Tongue (tissue), 2 donors: ENCODE results near the gene ATP8B1. TPM values are rescaled to one million over a fixed set of nuclear protein-coding genes. Genes with fewer than 3 reads are reported as not detected.

Experiments used
- DNase-seq: peaks from one replicate; pipeline ENCODE4 v3.0.0-alpha.2; 2015
- total RNA-seq: library from RNA; depleted of rRNA; stranded (reverse); fragments of >200 nt; gene quantifications from one replicate; pipeline ENCODE4 v1.2.3, GENCODE V29; 2014

ATP8B1 gene
- total RNA-seq, 1 donor from 2014 or later, result 16.6 TPM

DNA sequence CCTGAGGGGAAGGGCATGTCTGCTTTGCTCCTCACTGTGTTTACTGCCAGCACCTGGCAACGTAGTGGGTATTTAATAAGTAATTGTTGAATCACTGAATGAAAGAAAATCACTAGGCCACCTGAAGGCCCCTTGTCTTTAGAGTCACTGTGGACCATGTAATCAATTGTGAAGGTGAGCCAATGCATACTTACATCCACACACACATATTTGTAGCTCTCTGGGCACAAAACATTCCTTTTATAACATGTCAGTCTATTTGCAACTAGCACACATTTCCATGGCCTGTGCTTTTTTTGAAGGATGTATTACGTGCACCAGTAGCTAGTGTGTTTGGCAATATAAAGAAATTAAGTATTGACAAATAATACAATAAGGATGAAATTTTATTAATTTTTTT is 11.2 kb downstream of the ATP8B1 start:
- no peak for DNase-seq

DNA sequence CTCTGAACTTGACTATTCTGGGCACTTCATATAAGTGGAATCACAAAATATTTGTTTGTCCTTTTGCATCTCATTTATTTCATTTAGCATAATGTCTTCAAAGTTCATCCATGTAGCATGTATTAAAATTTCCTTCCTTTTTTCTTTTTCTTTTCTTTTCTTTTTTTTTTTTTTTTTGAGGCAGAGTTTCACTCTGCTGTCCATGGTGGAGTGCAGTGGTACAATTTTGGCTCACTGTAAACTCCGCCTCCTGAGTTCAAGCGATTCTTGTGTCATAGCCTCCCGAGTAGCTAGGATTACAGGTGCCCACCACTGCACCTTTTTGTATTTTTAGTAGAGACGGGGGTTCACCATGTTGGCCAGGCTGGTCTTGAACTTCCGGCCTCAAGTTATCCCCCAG is 11.9 kb downstream of the ATP8B1 start:
- no peak for DNase-seq

DNA sequence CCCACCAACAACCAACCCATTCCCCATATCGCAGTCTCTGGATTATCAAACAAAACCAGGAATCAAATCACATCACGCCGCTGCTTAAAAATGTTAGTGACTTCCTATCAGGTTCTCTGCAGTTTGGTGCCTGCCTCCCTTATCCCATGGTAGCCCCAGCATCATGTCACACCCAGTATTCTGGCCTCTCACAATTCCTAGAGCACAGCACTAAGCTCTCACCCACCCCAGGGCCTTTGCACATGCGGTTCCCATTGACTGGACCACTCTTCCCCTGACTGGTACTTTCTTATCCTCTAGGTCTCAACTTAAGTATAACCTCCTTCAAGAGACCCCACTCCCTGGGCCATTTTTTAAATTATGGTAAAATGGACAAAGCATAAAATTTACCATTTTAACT is 12.8 kb downstream of the ATP8B1 start:
- no peak for DNase-seq

DNA sequence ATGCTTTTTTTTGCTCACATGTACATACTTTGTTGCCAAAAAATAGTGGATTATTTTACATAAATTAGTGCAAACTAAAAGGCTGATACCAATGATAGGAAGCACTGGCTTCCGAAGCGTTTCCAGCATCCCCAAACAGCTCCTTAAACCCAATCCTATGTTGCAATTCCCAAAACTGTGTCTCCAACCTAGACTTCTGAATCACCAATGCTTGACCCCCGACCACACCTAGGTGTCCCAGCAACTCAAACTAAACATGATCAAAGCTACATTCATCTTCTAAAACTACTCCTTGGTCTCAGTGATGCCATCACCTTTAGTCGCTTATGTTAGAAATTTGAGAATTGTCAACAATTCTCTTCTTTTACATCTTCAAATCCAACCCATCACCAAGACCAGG is 13.4 kb downstream of the ATP8B1 start:
- no peak for DNase-seq

DNA sequence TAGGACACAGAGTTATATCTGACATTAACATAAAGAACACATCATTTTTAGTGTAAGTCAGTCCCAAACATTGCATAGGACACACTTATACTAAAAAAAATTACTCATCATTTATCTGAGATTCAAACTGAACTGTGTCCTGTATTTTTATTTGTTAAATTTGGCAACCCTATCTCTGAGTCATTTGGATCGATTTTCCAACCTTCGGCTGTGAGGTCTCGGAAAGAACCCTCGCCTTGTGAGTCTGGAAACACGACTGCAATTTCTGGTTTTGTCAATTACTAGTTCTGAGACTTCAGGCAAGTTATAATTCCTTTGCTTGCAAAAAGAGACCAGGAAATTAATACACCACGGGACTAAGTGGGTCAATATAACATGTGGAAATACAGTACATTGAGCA is 14.0 kb downstream of the ATP8B1 start:
- peak; percentile 30 for DNase-seq

DNA sequence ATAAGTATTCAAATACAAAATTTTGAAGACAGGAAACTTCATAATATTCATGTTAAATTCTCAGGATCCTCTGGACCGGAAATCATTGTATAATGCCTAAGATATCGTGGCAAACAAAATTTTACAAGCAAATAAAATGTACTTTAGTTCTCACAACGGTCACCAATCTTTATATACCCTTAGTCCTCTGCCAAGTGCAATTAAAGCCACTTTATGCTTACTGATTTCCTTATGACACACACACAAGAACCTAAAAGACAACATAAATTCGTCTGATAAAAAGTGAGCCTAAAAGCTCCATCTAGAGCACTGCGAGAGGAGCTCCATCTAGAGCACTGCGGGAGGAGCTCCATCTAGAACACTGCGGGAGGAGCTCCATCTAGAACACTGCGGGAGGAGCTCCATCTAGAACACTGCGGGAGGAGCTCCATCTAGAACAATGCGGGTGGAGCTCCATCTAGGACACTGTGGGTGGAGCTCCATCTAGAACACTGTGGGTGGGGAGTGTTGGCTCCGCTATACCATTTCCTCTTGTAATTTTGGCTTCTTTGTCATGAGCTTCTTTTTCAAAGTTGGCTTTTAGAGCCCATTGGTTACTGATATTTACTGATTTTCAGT is 15.9 kb downstream of the ATP8B1 start:
- DNase-seq, result no peak

DNA sequence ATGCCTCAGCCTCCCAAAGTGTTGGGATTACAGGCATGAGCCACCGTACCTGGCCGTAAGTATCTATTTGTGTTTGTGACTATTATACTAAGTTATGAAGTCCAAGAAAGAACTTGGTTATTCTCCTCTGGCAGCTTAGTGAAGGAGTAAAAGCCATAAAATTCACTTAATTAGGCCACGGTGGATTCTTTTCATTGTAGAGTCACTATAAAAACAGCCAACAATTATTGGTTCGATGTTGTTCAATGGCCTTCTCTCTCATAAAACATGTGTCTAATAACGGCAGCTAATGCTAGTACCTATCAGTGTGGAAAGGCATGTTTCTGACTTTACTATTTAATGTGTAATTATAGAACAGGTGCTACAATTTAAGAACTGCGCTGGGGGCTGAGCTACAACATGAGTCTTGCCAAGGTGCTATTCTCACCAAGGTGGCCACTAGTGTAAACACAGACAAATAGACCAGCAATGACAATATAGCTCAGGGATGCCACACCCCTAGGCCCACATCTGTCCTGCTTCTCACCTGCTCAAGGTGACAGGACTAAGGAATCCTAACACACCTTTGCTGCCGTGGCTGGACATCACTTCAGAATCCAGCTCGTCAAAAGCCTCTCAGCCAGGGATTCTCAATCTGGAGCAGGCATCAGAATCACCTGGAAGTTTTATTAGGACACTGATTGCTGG is 17.2 kb downstream of the ATP8B1 start:
- DNase-seq, result no peak

DNA sequence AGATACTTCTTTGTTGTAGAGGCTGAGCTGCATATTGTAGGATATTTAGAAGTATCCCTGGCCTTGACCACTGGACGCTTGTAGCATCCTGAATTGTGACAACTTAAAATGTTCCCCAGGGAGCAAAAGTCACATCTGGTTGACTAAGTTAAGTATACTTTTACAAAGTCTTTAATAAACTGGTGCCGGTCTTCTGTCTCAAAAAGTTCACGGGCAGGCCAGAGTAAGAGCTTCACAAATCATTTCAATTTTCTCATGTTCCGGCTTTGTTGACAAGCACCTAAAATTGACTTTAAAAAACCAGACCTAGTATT is 18.4 kb downstream of the ATP8B1 start:
- DNase-seq, result no peak

DNA sequence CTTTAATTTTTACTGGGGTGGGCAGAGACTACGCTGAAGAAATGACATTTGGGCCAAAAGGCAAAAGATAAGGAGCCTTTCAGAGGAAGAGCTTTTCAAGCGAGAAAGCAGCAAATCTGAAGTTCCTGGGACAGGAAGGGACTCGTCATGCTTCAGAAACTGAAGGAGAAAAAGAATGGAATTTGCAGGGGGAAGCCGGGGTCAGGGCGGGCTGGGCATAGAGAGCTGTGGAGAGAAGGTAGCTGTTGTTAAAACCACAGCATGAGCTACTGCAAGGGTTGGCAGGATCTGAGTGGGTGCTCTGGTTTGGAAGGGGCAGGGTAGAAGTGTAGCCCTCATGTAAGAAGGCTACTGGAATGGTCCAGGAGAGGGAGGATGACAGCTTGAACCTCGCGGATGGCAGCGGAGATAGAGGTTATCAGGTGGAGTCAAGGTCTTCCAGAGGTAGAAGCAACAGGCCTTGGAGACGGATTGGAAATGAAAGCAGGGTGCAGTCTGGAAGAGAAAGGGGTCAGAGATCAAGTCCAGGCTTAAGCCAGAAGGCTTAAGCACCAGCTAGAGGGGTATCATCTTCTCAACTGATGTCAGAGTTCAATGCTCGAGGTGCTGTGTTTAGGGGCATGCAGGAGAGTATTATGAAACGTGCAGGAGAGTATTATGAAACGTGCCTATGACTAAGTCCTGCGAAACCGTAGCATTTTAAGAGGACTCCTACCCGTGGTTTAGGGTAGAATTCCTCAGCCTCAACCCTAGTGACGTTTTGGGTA is 18.9 kb downstream of the ATP8B1 start:
- no peak for DNase-seq

DNA sequence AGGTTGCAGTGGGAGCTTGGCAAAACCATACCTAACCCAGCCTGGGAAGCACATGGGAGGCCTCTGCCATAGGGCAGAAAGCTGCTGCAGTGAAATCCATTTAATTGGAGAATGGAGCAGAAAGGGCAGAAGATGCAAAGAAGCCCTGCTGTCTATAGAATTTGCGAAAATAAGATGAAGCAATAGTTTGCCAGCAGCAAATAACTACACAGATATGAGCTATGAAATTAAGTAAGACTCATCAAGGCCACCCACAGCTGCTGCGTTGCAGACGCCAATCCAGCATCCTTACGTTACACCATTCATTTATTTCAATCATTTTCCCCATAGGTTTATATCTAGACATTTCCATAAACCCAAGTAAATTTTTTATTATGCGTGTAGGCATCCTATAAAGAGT is 21.1 kb downstream of the ATP8B1 start:
- no peak for DNase-seq

DNA sequence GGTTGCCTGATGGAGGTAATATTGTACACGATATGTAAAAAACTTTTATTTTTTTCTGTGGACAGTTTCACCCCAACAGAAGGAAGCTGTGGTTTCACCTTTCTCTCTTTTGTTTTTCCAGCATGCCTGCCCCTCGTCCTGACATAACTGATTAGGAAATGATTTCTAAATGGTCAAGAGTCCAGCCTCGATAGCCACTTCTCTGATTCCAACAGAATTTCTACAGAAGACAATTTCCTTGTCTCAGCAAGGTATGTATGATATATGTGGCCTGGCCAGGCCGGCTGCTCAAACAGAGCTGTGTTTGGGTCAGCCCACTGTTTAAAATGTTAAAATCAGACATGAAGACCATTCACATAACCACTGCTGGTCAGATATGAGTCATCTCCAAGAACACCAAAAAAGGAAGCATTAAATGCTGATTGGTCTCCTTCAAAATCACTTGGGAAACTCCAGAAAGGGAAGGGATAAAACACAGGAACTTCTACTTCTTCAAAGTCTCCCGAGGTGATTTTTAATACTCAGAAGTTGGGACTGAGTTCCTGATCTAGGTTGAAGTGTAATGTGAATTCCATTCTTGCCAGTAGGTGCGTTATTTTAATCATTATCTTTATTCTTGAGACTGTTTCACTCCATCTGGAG is 22.3 kb downstream of the ATP8B1 start:
- DNase-seq, result peak; percentile 28

DNA sequence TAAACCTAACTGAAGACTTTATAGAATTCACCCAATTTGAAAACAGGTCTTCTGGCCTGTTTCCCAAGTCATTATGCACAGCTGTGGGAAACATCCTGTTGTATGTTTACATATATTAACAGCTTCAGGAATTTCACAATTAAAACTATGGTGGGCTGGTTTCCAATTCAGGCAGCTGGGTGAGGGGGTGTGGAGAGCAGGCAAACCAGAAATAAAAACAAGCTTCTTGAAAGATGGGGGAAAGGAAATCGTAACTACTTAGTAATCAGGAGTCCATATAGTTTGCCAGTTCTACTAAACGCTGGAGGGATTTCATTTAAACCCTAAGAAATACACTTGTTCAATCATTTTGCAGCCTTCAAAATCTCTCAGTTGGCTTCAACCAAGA is 22.8 kb downstream of the ATP8B1 start:
- DNase-seq, result peak; percentile 75

DNA sequence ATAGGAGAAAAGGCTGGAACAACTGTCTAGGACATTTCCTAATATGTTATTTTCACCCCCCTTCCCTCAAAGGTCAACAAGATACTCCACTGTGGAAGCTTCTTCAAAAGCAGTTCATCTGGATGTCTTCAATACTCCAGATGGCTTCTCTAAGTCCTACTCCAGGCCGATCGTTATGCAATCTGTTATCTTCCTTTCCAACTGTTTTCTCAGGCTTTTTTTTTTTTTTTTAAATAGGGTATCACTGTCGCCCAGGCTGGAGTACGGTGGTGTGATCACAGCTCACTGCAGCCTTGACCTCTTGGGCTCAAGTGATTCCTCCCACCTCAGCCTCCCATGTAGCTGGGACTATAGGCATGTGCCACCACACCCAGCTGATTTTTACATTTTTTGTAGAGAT is 26.3 kb downstream of the ATP8B1 start:
- DNase-seq, result no peak

DNA sequence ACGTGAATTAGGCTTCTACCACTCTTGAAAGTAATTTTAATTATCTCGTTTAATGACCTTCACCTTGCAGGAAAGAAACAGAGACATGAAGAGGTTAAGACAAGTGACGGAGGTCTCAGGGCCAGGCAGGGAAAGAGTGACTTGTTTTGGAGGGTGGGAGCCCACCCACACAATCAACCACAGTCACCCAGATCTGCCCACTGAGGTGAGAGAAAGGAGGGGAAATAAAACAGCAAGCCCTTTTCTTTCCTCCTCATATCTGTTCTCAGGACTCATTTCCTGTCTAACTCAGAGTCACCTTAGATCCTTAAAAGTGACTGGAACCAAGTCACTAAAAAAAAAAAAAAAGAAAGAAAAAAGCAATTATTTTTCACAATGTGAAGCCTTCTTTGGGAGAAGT is 26.8 kb downstream of the ATP8B1 start:
- DNase-seq, result no peak

DNA sequence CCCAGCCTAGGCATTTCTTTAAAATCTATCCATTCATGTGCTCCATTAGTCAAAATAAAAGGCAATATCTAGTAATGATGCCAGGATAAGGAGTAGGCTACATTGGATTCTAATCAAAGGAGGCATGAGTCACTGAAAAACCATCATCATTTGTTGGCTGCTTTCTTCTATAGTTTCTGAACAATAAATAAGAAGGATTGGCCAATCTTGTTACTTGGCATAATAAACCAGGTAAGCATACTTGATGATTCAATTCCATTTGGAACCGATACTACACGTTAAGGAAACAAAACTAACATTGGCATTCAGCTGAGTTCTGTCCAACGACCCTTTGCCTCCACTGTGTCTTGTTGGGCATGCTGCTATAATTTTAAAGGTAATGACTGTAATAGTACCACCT is 27.2 kb downstream of the ATP8B1 start:
- no peak for DNase-seq

DNA sequence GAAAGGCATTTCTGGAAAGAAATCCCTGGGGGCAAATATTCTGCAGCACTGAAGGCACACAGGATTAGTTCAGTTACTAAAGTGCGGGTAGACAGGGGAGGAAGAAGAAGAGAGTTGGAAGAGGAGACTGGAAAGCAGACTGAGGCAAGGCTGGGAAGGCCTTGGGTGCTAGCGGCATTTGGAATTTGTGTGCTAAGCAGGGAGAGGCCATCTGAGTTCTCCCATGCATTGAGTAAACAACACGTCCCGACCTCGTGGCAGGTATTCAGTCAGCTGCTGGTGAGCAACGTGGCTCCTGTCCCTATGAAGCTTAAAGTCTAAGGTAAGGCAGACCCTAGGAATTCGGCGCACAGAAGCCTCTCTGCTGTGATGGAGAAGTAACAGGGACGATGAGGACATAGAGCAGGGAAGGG is 30.7 kb downstream of the ATP8B1 start:
- no peak for DNase-seq

DNA sequence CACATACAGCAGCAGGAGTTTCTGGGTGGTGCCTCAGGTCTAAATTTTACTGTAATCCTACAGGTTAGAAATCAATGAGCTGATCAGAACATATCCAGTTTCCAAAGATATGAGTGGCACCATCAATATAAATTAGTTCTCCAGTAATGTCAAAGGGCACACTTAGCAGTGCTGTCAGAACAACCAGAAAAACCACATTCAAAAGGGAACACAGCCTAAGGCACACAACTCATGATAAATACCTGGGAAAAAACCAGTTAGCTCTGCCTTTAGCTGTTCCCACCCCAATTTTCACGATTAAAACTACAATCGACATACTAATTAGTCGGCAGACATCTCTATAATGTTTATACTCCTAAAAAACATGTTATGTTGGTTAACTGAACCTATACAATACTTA is 31.5 kb downstream of the ATP8B1 start:
- DNase-seq, result no peak

DNA sequence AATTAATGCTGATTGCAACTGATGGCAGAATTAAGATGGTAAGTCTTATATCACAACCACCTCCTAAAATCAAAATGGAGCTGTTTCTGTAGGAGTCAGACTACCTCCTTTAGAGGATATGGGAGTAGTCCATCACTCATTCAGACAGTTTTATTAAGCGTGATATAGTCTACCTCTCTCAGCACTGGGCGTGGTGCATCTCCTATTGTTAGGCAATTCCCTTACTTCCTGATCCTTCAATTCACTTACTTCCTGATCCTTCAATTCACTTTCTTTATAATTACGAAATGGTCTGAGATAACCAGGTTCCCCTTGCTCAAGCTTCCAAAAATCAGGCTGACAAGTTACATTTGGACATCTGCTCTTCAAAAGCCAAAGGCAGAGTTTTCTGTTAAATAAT is 31.9 kb downstream of the ATP8B1 start:
- no peak for DNase-seq

DNA sequence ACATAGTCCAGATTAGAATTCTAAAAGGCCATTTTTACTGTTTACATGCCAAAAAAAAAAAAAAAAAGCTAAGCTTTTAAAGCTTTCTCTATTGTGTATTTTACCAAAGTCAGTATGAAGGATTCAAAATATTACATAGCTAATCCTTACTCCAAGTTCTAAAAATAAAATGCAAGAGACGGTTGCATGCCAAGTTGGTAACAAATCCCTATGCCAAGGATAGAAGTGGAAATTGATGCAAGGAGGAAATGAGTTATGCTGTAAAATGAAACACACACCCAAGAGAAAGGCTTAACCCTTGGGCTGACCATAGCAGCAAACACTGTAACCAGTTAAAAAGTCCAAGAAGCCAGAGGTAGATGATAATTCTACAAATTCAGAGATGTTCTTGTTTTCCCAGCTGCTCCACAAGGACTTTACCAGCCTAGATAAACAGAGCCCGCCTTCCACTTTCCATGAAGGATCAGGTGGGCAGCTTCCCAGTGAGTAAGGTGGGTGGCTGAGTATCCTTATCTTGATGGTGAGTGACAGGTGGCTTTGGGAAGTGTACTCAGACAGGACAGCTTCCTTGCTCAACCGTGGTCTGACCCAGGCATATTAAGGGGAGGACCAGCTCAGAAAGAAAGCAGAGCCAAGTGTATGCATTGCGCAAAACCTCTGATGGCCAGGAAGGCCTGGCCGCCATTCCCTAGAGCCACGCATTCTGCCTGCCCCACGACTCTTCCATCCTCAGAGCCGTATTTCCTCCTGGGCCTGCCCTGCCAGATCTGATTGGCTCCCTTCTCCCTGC is 34.4 kb downstream of the ATP8B1 start:
- DNase-seq, result peak; percentile 52

DNA sequence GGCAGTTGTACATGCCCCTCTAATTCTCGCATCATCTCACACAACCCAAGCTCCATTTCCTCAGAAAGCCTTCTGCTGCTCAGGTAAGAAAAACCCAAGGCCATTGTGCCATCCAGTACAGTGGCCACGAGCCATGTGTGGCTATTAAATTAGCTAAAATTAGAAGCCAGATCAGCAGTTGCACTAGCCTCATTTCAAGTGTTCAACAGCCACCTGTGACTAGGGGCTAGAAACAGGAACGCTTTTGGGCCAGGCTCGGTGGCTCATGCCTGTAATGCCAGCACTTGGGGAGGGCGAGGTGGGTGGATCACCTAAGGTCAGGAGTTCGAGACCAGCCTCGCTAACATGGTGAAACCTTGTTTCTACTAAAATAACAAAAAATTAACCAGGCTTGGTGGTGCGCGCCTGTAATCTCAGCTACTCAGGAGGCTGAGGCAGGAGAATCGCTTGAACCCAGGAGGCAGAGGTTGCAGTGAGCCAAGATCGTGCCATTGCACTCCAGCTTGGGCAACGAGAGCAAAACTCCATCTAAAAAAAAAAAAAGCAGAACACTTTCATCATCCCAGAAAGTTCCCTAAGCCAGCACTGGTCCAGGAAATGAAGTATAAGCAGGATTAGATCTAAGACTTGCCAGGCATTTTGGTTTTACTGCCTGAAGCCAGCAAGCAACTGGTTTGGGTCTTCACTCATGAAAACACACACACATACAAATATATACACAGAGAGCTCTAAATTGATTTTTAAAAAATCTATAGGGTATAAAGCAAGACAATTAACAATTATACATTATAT is 35.7 kb downstream of the ATP8B1 start:
- DNase-seq, result no peak

DNA sequence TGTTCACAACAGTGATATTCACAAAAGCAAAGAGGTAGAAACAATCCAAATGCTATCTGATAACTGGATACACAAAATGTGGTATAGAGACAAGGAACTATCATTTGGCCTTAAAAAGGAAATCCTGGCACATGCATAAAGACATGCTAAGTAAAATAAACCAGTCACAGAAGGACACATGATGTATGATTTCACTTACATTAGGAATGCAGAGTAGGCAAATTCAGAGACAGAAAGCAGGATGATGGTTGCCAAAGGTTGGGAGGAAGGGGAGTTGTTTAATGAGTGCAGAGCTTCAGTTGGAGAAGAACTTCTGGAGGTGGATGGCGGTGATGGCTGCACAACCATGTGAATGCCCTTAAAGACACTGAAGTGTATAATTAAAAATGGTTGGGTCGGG is 38.1 kb downstream of the ATP8B1 start:
- no peak for DNase-seq

DNA sequence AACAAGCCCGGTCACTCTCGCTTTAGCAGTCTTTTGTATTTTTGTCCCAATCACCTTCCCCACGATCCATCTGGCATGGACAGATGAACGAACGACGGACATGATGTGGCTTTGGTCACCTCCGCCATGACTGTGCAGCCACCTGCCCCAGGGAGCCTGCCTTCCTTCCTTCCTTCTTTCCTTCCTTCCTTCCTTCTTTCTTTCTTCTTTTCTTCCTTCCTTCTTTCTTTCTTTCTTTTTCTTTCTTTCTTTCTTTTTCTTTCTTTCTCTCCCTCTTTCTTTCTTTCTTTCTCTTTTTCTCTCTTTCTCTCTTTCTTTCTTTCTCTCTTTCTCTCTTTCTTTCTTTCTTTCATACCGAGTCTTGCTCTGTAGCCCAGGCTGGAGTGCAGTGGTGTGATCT is 39.0 kb downstream of the ATP8B1 start:
- DNase-seq, result no peak
